GM12892 (cell line): Measurements from ENCODE around the gene CDH26.
"Not testable (repeated sequence)": the region's sequence is repeated elsewhere in the genome, so short reads cannot be mapped to it uniquely, and the experiment has no call there.

Experiments used
- DNase-seq: peaks from one replicate; pipeline ENCODE4 v3.0.0; 2011; ENCODE audit not compliant: insufficient read length
- FAIRE-seq: peaks from 2 replicates; lab custom pipeline; 2011; peaks lifted over from hg19 to GRCh38; lab: Jason Lieb, UNC
- POLR2A ChIP-seq: IDR thresholded peaks from 2 replicates; pipeline ENCODE4 v1.6.1; 2011; ENCODE audit warnings: low read depth, low read length, control low read depth
- POLR2AphosphoS5 ChIP-seq: IDR thresholded peaks from 2 replicates; pipeline ENCODE4 v1.6.1; 2011; ENCODE audit warnings: low read depth, low read length, control low read depth
- TAF1 ChIP-seq: IDR thresholded peaks from 2 replicates; pipeline ENCODE4 v1.6.1; 2011; ENCODE audit warnings: low read depth, mild to moderate bottlenecking, control low read depth, low read length, borderline replicate concordance

CDH26 gene

DNA sequence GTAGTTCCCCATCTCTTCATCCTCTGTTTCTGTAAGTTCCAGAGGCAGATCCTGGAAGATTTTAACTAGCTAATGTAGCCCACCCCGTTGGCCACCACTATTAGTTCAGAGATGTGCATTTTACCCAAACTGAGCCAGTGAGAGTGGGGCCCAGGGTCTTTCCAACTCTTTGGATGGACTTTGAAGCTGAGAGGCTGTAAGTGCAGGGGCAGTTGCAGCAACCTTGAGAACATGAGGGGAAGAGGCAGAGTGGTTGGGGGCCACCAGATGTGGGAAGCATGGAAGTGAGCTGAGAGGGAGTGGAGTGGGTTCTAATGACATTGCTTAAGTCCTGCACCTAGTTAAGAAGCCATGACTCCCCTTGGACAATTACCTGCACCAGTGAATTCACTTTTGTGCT, 72.2 kb downstream of the CDH26 start:
- FAIRE-seq (no peak), DNase-seq (no peak)
- TF ChIP-seq POLR2AphosphoS5, result no peak
- no peak for TF ChIP-seq TAF1
- TF ChIP-seq POLR2A, result no peak

DNA sequence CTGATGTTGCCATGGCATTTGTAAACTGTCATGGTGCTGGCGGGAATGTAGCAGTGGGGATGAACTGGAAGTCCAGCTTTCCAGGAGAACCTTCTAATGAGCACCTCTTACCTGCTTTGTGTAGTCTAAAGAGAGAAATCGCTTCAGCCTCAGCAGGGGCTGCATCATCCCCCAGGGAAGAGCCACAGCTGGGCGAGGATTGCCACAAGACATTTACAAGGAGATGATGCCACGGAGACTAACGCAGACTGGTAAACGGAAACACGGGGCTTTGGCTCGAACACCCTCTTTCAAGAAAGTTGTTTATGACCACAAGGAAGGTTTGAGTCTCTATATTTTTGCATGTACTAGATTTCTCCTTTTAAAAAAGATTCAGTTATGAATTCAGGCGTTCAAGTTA, 72.9 kb downstream of the CDH26 start:
- no peak for DNase-seq
- TF ChIP-seq POLR2AphosphoS5 (no peak), TAF1 (no peak), POLR2A (no peak)
- FAIRE-seq, result no peak

DNA sequence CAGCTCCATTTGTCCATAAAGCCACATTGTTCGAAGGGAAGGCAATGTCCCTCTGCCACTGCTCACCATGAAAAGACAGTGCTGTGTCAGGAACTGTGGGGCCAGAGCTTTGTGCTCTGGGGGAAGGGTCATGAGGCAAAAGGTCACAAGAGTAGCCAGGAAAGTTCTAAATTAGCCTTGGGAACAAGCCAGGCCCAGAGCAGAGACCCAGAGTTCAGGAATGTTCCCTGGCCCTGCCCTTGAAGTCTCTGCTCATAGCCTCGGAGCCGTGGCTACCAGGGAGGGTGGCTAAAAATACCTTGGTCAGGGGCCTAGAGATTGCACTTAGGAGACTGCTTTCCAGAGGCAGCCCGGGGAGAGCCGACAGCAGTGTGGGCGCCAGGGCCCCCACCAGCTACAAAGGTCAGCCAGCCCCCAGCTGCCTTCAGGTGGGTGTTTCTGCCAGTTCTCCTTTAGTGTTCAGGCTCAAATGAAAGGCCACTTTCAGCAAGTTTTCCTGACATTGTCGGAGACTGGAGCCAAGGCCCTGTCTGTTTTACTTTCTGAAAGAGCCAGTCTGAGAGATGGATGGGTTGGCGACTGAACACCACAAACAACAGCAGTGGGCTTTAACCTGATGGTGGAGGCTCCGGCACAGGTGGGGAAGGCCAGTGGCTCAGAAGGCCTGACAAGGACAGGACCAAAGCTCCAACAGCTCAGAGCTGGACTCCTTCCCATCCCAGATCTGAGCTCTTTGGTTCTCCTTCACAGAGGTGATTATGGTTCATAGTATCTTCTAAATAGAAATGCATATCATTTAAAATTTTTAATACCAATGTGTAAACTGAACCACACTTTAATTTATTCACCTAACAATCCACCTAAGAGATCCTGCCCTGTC, 76.2 kb downstream of the CDH26 start:
- no peak for TF ChIP-seq TAF1
- no peak for TF ChIP-seq POLR2A
- no peak for TF ChIP-seq POLR2AphosphoS5
- no peak for DNase-seq
- no peak for FAIRE-seq

DNA sequence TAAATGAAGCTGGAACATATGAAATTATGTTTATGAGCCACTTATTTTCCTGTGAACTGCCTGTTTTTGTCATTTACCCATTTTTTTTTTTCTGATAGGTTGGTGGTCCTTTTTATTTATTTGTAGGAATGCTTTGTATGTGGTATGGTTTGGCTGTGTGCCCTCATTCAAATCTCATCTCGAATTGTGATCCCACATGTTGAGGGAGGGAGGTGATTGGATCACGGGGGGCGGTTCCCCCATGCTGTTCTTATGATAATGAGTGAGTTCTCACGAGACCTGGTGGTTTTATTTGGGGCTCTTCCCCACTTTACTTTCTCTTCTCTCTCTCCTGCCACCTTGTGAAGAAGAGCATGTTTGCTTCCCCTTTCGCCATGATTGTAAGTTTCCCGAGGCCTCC, 77.3 kb downstream of the CDH26 start:
- TF ChIP-seq POLR2A (no peak), TAF1 (no peak), POLR2AphosphoS5 (no peak)
- FAIRE-seq, result no peak
- DNase-seq, result no peak

DNA sequence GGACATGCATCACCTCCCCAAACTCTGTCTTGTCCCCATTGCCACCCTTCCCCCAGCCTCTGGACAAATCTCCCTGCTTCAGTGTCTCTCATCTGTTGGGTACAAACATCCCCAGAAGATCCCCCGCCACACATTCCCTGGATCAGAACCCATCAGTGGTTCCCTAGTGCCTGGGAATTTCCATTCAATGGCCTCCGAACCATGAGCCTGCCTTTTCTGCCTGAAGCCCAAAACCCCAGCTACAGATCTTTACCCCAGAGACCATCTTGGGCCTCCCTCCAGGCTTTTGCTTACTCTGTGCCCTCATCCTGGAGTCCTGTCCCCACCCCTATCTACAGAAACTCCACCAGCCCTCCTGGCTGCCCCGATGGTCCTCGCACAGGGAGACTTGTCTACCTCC, 78.1 kb downstream of the CDH26 start:
- no peak for FAIRE-seq
- DNase-seq, result no peak
- no peak for TF ChIP-seq POLR2AphosphoS5
- no peak for TF ChIP-seq TAF1
- TF ChIP-seq POLR2A, result no peak

DNA sequence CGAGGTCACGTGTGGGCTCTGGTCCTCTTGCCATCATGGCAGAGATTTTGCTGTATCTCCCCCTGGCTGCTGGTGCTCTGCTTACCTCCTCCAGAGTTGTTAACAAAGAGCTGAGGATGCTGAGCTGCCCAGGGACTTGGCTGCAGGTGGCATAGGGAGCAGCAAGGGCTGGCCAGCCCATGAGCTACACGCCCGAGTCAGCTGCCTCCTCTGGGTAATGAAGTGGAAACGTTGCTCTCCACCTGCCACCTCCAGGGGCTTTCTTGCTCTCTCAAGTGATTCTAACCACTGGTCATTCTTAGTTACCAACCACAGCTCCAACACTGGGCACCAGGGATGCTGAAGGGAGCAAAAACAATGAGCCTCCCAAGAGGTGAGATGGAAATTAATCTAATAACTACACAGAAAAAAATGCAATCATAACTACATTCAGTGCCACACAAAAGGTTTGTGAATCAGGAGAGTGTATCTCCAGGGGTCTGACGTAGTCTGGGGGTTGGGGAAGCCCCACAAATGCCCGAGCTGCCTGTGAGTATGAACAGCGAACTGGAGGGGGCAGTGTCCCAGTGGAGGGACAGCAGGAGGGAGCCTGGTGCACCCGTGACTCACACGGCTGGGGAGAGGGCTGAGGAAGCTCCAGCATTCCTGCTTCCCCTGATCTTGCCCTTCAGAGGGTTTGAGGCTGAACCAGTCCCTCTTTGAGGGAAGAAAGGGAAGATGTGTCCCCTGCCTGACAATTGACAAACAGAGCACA, 78.7 kb downstream of the CDH26 start:
- FAIRE-seq (no peak), DNase-seq (no peak)
- TF ChIP-seq POLR2AphosphoS5, result no peak
- no peak for TF ChIP-seq TAF1
- TF ChIP-seq POLR2A, result no peak

DNA sequence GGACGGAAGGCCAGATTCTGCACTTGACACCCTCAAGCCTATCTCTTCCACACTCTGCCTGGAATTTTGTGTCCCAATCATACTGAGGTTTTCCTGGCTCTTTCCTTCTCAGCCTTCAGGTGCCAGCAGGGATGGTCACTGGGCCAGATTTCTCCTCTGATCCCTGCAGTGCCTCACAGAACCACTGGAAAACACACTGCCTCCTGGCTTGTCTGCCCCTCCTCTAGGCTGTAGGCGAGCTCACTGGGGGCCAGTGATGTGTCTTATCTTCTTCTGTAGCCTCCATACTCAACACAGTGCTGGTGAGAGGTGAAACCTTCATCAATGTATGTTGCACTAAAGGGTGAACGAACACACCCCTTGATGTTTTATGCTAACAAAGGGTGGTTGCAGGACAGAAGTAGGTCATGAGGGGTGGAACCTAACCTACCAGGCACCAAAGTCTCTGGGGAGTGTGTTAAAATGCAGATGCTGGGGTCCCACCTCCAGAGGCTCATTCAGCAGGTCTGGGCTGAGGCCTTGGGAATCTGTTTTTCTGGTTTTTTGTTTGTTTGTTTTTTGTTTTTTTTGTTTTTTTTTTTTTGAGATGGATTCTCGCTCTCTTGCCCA, 80.3 kb downstream of the CDH26 start:
- no peak for TF ChIP-seq POLR2A

DNA sequence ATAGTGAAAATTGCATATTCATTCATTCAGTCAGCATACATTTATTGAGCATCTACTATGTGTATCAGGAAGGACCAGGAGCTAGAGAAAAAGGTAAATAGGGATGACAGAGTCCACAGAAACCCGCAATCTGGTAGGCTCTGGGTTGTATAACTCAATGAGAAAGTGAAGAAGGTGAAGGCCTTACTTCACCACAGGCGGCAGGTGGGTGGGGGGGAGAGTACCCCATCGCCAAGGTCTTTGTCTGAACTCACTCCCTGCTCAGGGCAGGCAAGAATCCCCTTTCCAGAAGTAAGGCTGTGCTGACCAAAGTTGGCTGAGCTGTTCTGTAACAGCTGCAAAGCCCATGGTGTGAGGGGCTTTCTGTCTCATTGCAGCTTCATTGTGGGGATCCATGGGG, 81.3 kb downstream of the CDH26 start:
- FAIRE-seq (no peak), DNase-seq (no peak)
- no peak for TF ChIP-seq POLR2AphosphoS5
- no peak for TF ChIP-seq POLR2A
- TF ChIP-seq TAF1, result no peak

More for the DNA sequence above, 80.3 kb downstream of the CDH26 start:
- FAIRE-seq (no peak), DNase-seq (no peak)

DNA sequence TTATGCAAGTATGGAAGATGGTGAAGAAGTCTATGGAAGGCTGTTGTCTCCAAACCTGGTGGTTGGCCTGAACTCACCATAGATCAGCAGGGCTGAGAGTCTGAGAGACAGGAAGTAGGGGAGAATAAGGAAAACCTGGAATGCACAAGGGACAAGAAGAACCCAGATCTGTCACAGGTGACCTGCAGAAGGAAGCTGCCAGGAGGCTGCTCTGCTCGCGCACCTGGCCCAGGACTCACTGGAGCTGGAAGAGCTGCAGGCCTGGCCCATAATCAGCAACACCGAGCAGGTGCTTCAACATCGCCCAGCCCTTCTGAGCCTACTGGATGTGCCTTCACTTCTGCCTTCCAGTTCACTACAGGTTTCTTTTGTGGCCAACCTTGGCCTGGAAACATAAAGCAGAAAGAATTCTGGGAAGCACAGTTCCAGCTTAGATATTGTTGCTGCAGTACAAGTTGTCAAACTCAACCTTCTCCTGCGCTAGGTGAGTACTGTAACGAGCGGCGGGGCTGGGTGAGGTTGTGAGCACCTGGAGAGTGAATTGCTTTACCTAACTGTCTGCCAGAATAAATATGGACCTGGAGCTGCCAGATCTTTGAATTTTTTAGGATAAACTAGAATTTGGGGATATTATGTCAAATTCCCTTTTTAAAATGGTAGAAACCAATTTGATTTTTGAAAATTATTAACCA, 82.4 kb downstream of the CDH26 start:
- no peak for TF ChIP-seq POLR2A
- no peak for TF ChIP-seq TAF1
- TF ChIP-seq POLR2AphosphoS5, result no peak
- no peak for FAIRE-seq
- no peak for DNase-seq

DNA sequence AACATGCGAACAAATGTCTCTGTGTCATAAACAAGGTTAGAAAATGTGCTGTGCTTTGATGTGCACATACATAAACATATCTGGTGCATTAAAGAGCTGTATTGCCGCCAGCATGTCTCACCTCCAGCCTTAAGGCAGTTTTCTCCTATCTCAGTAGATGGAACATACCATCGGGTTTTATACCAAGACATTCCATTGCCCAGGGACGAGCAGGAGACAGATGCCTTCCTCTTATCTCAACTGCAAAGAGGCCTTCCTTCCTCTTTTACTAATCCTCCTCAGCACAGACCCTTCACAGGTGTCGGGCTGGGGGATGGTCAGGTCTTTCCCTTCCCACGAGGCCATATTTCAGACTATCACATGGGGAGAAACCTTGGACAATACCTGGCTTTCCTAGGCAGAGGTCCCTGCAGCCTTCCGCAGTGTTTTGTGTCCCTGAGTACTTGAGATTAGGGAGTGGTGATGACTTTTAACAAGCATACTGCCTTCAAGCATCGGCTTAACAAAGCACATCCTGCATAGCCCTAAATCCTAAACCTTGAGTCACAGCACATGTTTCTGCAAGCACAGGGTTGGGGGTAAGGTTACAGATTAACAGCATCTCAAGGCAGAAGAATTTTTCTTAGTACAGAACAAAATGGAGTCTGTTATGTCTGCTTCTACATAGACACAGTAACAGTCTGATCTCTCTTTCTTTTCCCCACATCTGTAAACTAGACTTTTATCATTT, 83.4 kb downstream of the CDH26 start:
- not testable (repeated sequence) for DNase-seq, FAIRE-seq

DNA sequence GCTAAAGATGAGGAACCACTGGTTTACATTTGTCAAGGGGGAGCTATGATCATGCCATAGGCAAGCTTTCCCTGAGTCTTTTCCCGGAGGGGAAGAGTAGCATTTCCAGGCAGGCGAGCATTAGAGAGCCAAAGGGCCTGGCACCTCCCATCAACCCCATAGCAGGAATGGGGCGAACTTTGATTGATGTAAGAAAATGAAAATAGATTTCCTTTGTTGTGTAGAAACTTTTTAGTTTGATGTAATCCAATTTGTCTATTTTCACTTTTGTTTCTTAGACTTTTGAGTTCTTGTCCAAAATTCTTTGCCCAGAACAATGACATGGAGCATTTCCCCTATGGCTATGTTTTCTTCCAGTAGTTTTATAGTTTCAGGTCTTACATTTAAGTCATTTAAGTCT, 85.2 kb downstream of the CDH26 start:
- no peak for FAIRE-seq

More for the DNA sequence above, 85.2 kb downstream of the CDH26 start:
- DNase-seq, result no peak
- TF ChIP-seq POLR2AphosphoS5, result no peak
- no peak for TF ChIP-seq POLR2A
- no peak for TF ChIP-seq TAF1
